ENCODE data around the gene KCTD1.
A peak's percentile ranks its signal among the peaks of the same experiment; 100 is the strongest.

Gene KCTD1

DNA sequence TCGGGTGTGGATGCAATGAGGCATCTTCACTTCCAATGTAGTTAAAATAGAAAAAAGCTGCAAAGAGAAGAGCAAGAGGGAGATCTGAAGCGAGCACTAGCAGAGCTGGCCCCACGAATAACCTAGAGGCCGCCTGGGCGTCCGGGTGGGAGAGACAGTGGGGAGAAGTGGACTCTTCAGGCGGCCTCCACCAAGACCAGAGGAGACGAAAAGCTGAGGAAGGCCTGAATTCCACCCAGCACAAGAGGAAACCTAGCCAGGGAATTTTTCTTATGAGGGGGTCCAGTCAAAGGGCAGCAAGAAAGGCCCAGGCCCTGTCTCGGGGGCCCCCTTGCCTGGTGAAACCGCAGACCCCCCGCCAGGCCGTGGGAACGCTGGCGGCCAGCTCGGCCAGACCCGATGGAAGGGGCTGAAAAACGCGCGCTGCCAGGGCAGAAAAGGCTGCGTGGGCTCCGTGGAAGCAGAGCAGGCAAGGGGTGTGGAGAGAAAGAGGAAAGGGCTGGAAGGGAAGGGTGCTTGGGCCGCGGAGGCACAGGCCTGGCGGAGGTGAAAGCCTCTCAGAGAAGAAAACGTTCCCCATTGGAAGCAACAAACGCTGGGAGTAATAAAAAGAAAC lies 69.2 kb downstream of the KCTD1 start:
- no peak for DNase-seq

DNA sequence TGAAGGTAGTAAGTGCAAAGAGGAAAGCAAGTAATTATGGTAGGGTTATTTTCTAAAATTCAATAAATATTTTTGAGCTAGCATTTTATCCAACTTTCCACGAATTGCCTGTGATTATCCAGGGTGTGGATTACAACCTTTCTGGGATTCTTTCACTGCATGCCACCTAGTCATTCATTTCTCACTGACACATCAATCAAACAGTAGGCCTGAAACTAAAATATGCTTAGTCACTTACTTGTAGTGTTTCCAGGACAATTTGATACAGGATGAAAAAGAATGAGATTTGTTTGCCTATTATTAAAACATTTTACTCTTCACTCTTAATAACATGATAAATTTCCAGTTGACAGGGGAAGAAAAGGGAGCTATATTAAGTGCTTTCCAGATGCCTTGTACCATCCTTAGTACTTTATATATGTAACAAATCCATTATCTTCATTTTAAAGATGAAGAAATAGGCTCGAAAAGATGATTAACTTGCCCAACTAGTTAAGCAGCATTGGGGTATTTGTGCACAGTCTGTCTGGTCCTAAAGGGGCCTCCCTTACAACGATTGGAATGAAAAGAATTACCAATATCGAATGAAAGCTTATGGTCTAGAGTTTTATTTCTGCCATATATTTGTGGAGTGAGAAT lies 70.4 kb downstream of the KCTD1 start:
- DNase-seq: no peak

DNA sequence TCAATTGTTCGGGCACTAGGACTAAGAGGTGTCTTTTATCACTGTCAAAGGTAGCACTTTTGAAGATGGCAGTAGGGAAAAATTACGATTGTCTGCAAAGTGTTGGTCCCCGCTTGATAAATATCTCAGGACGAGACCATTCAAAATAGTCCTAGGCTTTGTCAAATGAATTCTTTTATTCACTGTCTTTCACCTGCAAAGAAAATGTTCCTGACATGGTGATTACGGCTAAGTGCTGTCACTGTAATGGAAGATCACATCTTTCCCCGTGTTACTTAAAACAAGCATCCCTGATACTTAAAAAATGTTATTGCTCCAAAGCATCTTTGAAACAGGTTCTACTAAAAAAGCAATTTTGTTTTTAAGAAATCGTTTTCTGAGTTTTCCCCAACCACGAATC lies 71.7 kb downstream of the KCTD1 start:
- DNase-seq: no peak

DNA sequence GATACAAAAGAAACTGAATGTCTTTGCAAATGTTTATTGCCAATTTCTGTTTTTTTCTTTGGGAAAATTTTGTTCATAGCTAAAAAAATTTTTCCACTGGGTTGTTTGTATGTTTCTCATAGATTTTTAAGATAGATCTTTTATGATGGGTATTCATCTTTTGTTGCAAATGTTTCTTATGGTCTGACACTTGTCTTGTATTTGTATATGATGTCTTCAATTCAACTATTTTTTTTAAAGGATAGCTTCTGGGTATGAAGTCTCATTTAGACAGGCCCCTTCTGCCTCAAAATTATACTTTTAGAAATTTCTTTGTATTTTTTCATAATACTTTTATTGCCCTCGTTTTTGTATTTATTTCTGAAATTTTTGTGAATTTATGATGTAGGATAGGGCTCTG lies 73.8 kb downstream of the KCTD1 start:
- DNase-seq: no peak

DNA sequence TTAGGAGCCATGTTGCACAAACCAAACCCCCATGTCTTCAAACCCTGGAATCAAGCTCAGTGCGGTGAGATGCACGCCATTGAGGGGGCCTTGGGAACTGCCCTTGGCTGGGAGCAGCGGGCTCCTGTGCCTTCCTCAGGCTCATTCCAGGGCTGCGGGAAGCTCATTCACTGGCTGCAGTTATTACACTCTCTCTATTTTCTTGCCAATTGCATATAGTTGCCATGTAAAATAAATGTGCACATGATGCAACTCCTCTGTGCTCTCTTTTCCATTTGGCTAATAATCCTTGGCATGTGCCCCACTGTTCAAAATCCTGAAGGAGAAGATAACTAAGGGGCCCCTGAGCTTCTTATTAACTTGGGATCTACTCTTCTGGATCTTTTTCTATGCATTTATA lies 74.7 kb downstream of the KCTD1 start:
- no peak for DNase-seq

DNA sequence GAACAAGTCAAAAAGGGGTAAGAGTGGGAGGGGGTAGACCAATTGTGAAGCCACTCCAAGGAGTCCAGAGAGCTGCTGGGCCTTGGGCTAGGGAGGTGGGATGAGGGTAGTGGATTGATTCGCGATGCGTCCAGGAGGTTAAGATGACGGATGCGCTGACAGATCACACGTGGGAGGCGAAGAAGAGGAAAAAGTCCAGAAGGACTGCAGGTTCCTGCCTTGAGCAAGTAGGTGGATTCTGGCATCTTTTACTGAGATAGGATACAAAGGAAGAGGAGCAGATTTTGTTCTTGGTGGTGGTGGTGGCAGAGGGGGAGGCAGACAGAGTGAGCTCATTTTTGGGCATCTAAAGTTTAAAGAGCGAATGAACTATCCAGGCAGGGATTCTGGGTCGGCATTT lies 76.5 kb downstream of the KCTD1 start:
- DNase-seq: no peak

DNA sequence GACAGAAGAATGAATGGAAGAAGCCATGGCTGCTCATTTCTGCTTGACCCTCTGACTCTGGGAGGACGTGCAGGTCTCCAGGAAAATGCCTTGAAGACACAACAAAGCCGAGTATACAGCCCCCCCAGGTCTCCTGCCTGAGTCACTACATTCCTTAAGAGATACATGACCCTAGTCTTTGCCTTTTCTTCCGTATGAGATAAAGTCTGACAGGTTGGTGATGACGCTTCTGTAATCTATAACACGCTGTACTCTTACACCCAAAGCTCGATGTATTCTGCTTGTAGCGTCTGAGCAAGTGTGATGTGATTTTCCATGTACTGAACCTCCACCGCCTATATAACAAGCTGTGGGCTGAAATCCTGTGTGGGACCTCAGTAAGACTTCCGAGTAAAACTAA lies 77.3 kb downstream of the KCTD1 start:
- peak; percentile 70 for DNase-seq

DNA sequence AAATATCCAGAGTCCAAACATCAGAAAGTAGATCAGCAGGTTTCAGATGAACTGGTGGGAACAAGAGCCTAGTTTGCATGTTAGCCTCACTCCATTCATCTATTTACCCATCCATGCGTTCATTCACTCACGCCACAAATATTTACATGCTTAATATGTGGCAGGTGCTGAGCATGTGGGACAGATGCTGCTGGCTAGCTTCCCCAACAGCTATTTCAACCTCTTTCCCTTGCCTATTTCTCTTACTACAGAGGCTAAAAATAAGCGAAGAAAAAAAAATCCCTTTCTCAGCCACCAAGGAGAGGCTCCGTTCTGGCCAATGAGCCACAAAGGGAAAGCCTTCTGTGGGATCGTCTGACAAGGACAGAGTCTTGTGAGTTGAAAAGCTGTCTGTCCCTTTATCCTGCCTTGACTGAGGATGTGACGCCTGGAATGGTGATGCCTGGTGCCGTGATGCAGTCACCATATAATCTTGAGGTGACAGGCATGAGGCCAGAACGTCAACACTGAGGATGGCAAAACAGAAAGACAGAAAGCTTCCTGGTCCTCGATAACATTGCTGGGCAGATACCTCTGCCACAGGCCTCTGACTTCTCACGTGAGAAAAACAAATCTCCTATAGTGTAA lies 78.2 kb downstream of the KCTD1 start:
- DNase-seq: no peak

DNA sequence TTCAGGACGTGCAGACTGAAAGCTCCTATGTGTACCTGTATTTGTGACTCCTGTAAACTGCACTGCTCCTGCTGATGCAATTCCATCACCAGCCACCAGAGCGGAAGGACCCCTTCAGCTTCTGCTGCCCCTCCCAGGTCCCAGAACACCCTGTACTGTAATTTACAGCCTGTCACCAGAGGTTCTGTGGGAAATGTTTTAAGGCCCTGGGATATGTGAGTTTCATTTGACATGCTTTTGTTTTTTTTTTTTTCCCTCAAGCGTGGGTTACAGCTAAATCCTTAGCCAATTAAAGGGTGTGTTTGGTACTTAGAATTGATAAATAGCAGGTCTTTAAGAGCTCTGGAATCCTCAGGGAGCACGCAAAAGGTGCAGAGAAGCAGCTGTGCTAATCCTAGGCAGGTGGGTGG lies 79.4 kb downstream of the KCTD1 start:
- peak; percentile 86 for DNase-seq

DNA sequence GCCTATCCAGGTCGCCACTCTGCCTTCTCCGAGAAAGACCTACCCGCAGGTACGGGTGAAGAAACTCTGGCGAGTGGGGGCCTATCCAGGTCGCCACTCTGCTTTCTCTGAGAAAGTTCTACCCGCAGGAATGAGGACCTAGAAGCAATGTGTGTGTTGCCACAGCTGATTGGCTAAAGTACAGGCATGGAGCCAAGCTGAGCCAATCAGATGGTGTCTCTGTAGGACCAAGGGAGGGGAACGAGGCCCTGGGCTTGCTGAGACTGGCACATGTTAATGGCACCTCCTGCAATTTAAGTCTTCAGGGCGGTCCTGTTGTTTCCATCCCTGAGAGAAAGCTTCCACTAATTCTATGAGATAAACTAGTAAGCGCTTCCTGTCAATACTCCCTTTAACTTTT lies 82.3 kb downstream of the KCTD1 start:
- no peak for DNase-seq

DNA sequence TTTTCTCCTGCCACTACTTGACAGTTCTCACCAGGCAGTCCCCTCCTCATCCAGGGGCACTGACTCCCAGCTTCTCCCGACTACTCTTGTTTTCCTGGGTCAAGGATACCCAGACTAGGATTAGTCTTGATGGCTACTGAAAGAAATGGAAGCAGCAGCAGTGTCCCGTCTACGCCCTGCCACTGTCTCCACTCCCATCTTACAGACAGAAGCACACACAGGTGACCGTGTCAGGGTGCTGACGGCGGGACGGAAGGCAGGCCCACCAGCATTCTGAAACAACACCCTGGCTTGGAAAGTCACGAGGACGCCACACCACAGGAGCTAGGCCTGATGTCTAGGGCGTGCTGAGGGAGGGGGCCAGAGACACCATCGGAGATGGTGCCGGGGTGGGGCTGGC lies 82.9 kb downstream of the KCTD1 start:
- DNase-seq: no peak

DNA sequence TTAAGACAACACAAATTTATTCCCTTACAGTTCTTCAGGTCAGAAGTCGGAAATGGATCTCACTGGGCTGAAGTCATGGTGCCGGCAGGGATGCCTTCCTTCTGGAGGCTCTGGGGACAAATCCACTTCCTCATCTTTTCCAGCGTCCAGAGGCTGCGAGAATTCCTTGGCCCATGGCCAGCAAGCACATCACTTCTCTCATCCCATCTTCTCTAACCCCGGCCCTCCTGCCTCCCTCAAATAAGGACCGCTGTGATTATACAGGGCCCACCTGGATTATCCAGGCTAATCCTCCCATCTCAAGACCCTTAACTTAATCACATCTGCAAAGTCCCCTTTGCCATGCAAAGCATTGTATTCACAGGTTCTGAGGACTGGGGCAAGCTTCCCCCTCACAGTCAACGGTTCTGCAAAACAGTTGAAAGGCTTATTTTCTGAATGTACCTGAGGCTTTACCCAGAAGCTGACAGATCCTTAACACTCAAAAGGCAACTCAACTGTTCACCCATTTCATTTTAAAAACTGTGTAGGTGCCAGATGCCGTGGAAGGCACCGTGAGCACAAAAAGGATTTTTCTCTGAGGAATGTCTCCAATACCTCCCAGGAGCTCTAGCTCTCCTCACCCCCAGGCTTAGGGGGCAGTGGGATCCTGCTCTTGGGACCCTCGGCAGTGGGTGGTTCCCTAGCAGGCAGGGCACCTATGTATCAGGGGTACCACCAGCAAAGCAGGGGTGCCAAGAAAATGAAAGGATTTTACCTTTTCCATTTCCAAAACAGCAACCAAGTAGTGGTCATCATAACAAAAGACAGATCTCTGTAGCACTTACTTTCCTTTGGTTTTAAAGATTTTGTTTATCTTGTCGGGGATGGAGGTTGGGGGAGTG lies 84.0 kb downstream of the KCTD1 start:
- no peak for DNase-seq

DNA sequence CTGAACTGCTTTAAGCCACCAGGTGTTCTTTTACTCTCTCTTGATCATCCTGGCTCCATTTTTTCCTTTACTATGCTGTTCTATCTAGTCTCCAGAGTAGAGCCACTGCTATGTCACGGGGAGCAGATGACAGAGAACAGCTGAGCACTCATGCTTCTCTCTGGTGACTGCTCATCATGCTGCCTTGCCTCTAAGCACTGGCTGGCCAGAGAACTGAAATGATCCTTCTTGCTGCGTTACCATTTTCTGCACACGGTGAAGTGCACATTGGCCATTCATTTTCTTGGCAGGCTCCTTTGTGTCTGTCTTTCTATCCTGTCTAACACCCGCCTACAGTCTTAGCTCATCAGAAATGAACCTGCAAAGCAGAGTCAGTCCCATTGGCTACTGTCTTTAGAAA lies 86.0 kb downstream of the KCTD1 start:
- DNase-seq: no peak

DNA sequence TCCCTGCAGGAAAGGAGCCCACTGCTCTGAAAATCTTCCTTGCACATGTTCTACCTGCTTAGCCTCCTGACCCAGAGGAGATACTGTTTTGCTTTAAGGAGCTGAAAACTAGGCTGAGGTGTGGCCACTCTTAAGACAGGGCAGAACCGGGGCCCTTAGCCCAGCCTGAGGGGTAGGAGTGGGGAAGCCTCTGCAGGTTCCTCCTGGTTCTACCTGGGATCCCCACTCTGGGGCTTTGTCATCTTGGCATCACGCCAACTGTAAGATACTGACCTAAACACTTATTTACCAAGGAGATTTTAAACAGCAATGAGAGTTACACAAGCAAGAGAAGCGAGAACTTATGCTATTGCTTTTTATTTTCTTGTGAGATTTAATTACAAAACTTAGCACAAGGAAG lies 86.9 kb downstream of the KCTD1 start:
- DNase-seq: no peak

DNA sequence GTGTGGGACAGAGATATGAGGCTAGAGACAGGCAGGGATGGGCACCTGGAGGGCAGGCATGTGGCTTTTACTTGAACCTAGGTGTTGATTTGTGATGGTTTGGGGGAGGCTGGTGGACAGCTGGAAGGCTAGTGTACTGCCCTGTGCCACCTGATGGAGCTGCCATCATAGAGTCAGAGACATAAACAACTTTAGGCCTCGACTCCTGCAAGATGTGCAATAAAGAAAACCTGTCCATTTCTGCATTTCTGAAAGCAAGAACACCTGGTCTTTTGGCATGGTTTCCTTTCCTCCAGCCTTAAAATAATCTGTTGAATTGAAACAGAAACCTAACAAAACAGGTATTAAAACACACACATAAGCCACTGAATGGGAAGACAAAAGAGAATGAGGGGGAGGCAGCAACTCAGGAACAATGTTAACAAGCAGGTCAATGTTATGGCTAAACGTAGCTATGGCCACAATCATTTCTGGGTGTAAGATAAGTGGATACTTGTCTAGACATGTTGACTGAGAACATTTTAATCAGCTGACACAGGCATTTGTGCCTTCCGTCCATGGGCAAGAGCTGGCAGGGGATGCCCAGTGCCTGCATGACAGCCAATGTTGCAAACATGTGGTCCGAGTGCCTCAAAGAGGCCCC lies 87.8 kb downstream of the KCTD1 start:
- no peak for DNase-seq

DNA sequence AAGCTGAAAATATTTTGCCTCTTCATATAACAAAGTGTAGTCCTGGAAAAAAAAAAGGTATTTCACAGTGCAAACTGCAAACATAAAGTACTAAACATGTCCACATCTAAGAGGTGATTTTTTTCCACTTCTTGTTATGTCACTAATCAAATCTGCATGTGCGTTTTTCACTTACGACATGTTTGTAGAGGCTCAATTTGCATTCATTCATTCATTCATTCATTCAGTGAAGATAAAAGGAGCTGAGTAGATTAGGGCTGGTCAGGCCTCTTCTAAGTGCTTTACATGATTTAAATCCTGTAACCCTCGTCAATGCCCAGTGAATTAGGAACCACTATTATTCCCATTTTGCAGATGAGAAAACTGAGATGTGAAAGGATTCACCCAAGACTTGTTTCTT lies 88.5 kb downstream of the KCTD1 start:
- no peak for DNase-seq

DNA sequence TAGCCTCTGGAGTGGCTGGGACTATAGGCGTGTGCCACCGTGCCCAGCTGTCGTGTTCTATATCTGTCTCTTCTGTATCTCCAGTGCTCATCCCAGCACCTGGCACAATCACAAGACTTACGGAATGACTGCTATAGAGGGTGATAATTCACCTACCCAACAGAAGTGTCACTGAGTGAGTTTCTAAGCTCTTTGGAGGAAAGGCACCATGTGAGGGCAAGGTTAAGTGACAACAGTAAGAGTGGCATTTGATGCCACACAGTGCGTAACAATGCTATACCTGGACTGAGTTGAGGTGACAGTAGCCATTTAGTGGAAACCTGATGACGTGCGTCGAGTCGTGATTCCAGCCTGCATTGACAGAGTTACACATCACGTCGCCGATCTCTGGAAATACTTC lies 89.0 kb downstream of the KCTD1 start:
- no peak for DNase-seq

DNA sequence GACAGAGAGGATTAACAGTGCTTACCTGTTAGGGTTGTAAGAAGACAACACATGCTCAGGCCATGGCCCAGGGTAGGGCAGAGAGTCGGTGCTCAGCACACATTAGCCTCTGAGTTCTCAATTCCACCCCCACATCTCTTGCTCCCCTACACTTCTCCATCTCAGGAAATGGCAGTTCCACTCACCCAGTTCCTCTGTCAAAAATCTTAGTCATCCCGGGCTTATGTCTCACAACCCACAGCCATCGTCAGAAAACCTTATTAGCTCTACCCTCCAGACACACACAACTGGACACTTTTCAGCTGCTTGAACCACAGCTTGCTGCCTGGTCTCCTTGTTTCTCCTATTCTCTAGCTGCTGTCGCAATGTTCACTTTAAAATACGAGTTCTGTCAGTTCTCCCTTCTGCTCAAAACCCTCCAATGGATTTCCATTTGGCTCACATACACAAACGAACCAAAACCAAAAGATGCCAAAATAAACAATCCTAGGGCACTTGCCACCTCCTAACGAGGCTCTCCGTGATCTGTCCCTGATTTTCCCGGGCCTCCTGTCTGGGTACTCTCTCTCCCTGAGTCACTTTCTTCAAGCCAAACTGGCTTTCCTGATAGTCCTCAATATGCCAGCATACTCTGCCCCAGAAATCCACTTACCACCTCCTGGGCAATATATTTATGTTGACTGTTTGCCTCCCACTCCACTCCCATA lies 89.7 kb downstream of the KCTD1 start:
- no peak for DNase-seq

DNA sequence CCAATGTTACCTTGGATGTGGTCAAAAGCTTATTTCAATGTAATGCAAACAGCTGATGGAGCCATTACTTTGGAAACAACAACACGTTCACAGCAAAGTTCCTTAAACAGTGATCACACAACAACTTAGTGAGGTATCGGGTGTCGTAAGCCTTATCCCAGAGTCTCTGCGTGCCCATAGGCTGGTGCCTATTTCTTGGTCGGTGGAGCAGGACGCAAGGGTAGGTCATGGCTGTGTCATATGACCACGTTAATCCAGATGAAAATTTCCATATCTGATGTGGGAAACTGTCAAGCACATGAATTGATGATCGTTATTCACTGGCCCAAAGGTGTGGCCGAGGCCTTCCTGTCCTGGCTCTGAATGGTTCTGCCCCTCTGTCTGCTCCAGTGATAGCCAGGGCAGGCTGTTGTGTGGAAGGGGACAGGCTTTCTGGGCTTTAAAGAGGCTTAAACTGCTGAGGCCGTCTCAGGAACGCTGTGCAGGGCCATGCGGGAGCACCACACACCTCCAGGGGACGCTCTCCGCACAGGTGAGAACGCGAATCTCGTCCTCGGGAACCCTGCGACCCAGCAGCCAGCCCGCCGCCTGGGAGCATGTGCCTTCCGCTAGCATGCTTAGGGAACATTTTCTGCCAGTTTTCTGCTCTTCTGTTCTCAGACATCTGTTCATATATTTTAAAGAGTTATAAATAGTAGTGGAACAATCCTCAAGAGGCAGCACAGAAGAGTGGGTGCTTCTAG lies 90.6 kb downstream of the KCTD1 start:
- DNase-seq: peak; percentile 75

DNA sequence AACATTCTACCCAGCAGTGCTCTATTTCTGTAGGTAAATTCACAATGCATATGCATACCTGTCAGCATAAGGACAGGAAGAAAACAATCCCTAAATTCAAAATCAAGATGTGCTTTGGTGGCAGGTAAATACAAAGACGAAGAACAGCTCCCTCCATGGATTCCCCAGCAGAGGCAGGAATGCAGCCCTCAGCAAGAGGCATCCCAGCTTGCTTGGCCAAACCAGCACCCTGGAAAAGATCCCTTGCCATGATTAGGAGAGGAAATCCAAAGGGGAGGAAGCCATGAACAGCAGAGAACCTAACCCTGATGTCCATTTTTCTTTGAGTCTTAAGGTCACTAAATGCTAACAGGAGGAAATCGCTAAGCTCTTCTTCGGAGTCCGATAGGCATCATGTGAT lies 91.2 kb downstream of the KCTD1 start:
- no peak for DNase-seq

DNA sequence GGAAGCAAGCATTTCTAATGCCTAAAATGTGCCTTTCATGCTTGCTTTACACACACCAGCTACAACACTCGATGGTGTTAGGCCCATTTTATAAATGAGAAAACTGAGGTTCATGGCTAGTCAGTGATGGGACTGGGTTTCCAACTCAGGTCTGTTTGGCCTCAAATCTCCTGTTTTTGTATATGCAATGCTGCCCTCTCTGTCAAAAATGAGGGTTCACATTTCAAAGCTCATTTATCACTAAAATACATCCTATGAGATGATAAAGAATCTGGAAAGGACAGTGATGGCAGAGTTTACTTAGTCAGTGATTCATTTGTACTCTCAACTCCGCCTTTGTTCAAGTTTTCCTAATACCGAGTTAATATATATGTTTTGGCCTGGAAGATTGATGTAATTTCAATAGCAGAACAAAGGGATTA lies 92.3 kb downstream of the KCTD1 start:
- DNase-seq: no peak

DNA sequence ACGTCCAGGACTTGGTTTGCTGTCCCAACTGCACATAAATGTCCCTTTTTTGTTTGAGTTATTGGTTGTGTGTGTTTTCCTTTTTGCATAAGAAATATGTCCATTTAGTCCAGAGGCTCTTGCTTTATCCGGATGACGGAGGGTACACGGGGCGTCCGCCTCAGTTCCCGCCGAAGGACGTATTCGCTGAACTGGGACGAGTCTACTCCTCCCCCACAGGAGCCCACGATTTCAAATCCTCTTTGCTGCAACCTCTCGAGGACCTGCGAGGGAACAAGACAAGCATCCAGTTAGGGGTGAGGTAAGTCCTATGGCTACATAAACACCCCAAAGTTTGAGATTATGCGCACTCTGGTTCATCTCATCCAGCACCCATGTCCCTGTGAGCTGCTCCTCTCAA lies 92.7 kb downstream of the KCTD1 start:
- no peak for DNase-seq
